ENCODE results near the gene TMEM91.
A peak's percentile ranks its signal among the peaks of the same experiment; 100 is the strongest.

Gene TMEM91

DNA sequence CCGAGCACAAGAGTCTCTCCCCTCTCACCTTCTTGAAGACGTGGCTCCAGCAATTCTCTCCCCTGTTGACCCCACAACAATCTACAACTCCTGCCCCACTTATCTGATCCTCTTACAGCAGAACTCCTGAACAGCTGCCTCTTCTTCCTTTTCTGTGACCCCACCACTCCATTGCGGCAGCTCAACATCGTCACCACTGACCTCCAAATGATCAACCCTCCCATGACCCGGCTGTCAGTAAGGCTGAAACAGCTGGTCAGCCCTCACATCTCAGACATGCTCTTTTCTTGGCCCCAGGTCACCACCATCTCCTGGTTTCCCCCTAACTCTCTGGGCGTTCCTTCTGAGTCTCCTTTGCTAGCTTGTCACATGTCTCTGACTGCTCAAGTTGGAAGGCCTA, 19.0 kb downstream of the TMEM91 start:
- no peak overlapping the region for H3K4me3 ChIP-seq (ENCODE audit: control insufficient read depth, low read depth, low read length)
- TF ChIP-seq, protein P1, sequence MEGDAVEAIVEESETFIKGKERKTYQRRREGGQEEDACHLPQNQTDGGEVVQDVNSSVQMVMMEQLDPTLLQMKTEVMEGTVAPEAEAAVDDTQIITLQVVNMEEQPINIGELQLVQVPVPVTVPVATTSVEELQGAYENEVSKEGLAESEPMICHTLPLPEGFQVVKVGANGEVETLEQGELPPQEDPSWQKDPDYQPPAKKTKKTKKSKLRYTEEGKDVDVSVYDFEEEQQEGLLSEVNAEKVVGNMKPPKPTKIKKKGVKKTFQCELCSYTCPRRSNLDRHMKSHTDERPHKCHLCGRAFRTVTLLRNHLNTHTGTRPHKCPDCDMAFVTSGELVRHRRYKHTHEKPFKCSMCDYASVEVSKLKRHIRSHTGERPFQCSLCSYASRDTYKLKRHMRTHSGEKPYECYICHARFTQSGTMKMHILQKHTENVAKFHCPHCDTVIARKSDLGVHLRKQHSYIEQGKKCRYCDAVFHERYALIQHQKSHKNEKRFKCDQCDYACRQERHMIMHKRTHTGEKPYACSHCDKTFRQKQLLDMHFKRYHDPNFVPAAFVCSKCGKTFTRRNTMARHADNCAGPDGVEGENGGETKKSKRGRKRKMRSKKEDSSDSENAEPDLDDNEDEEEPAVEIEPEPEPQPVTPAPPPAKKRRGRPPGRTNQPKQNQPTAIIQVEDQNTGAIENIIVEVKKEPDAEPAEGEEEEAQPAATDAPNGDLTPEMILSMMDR (conservative IDR thresholded peaks at IDR 0.05; ENCODE audit: control insufficient read depth, insufficient read depth, low read depth, low read length) = no peak
- no peak for DNase-seq (ENCODE audit: low read depth)

DNA sequence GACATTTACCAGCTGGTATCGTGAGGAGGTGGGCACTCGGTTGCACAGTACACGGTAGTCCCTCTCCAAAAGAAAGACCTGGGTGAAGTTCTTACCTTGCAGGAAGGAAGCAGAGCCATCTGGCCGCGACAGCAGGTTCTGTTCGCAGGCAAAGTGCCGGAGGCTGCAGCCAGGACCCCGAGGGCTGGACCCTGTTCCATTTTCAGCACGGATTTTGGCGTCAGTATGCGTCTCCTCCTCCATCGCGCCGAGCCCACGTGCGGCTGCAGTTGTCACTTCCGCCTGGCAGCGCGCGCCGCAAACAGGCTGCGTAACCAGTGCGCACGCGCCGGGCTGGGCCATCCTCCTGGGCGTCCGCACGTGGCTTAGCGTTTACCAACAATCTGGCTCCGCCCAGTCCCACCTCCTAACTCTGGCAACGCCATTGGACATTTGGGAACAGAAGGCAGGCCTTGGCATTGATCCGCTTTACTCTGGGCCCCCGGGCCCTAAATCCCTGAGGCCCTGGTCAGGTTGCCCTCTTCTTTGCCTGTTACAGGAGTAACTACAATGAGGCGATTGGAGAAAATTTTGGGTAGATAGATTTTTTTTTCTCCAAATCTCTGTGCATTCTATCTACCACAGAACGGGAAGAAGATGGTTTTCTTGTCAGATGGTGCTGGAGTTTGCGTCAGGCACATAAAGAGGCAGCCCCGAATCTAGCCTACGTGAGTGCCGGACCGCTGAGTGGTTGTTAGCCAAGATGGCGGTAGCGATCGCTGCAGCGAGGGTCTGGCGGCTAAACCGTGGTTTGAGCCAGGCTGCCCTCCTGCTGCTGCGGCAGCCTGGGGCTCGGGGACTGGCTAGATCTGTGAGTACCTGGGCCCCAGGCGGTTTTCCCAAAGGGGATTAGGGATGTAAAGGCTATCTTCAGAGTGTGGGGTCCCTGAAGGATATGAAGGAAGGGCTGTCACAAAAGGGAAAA, 21.0 kb downstream of the TMEM91 start, which contains the start of the genes BCKDHA and EXOSC5:
Gene BCKDHA, plus strand, starts transcription at position 733 of the 964 bp plus-strand sequence. Its CDS starts 10 bp downstream, at position 743.
Gene EXOSC5, minus strand, starts transcription at position 274 of the 964 bp plus-strand sequence. Its CDS starts 31 bp downstream, at position 243.
- DNase-seq (ENCODE audit: low read depth) = peak; percentile 100
- TF ChIP-seq, protein P1 (conservative IDR thresholded peaks at IDR 0.05; ENCODE audit: control insufficient read depth, insufficient read depth, low read depth, low read length) = no peak
- H3K4me3 ChIP-seq (ENCODE audit: control insufficient read depth, low read depth, low read length) = peak within 1 kb of the TSS; percentile 89

DNA sequence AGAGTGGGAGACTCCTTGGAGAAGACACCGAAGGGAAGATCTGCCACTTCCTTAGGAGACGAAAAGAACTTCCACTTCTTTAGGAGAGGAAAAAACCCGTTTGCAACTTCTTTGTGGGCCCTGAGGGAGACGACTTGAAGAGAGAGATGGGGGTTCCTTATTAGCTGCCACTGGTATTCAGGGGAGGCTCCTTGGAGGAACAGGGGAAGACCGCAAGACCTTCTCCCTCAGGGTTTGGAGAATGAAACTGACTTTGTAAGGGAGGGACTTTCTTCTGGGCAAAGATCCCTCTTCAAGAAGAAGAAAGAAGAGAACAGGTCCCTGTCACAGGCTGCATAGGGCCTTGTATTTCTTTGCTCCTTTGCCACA, 21.7 kb downstream of the TMEM91 start:
- no peak for DNase-seq (ENCODE audit: low read depth)
- peak overlapping the region; percentile 84 for H3K4me3 ChIP-seq (ENCODE audit: control insufficient read depth, low read depth, low read length)
- TF ChIP-seq, protein P1 (conservative IDR thresholded peaks at IDR 0.05; ENCODE audit: control insufficient read depth, insufficient read depth, low read depth, low read length) = no peak

DNA sequence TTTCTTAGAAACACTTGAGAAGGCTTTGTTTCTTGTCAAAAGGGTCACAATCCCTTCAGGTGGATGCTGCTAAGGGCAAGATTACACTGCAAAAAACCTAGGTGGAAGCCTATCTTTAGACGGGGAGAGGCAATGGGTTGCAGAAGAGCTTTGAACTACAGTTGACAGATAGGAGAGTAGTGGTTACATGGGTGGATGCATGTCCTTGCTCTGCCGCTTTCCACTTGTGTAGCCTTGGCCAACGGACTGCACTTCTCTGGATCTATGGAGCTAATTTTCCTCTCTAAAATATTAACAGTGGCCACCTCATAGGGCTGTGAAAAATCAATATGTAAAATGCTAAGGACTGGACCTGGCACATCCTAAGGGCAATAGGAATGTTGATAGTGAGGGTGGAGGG, 22.3 kb downstream of the TMEM91 start:
- TF ChIP-seq, protein P1 (conservative IDR thresholded peaks at IDR 0.05; ENCODE audit: control insufficient read depth, insufficient read depth, low read depth, low read length) = no peak
- H3K4me3 ChIP-seq (ENCODE audit: control insufficient read depth, low read depth, low read length) = peak overlapping the region; percentile 84
- DNase-seq (ENCODE audit: low read depth) = no peak

DNA sequence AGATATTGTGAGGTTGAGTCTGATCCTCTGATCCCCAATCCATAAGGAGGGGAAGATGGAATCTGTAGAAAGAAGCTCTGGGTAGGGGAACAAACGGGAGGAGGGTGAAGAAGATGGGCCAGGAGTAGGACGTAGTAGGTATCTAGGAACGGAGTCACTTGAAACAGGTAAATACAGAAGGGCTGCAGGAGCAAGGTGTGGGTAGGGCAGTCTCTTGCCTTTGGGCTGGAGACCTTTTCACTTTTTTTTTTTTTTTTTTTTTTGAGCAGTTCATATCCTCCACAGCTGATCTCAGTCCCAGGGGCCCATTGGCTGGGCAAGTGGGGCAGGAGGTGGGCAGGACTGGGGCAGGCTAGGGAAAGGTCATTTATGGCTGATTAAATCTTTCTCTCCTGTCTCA, 22.8 kb downstream of the TMEM91 start:
- TF ChIP-seq, protein P1 (conservative IDR thresholded peaks at IDR 0.05; ENCODE audit: control insufficient read depth, insufficient read depth, low read depth, low read length) = no peak
- H3K4me3 ChIP-seq (ENCODE audit: control insufficient read depth, low read depth, low read length) = no peak overlapping the region
- DNase-seq (ENCODE audit: low read depth) = no peak

DNA sequence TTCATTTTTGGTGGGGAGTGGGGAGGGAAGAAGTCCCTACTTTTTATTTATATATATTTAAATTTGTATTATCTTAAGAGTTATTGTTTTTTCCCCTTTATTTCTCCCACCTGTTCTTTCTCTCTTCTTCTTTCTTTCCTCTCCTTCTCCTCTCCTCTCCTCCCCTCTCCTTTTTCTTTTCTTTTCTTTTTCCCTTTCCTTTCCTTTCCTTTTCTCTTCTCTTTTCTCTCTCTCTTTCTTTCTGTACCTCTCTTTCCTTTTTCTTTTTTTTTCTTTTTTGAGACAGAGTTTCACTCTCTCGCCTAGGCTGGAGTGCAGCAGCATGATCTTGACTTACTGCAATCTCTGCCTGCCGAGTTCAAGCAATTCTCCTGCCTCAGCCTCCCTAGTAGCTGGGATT, 23.2 kb downstream of the TMEM91 start:
- TF ChIP-seq, protein P1 (conservative IDR thresholded peaks at IDR 0.05; ENCODE audit: control insufficient read depth, insufficient read depth, low read depth, low read length) = no peak
- no peak overlapping the region for H3K4me3 ChIP-seq (ENCODE audit: control insufficient read depth, low read depth, low read length)
- no peak for DNase-seq (ENCODE audit: low read depth)

Data from fibroblast of mammary gland (primary cell).